Smooth muscle cell (in vitro differentiated cells): Measurements from ENCODE around the gene POLR3H. TPM values are rescaled to one million over a fixed set of nuclear protein-coding genes. Genes with fewer than 3 reads are reported as not detected.

ENCODE experiments used
- DNase-seq: peaks from one replicate; lab custom pipeline; 2025; ENCODE audit not compliant: unreplicated experiment; lab: John Stamatoyannopoulos, UW
- H2AFZ ChIP-seq: fragments of 200-600 bp; sonication (generic); 2 replicates; pipeline ENCODE4 v1.6.0; 2016; ENCODE audit warnings: antibody characterized with exemption, low read depth, mild to moderate bottlenecking
- H3F3A ChIP-seq: fragments of 200-600 bp; sonication (generic); 2 replicates; pipeline ENCODE4 v1.6.0; 2017; ENCODE audit warnings: antibody characterized with exemption, low read depth
- H3K27ac ChIP-seq: fragments of 200-600 bp; sonication (generic); 2 replicates; pipeline ENCODE4 v1.5.1; 2016; ENCODE audit warnings: low read depth, mild to moderate bottlenecking
- H3K27me3 ChIP-seq: fragments of 200-600 bp; sonication (generic); 2 replicates; pipeline ENCODE4 v1.6.1; 2016; ENCODE audit warnings: low read depth, mild to moderate bottlenecking
- H3K36me3 ChIP-seq: fragments of 200-600 bp; sonication (generic); 2 replicates; pipeline ENCODE4 v1.5.1; 2016; ENCODE audit warnings: low read depth
- H3K4me1 ChIP-seq: fragments of 200-600 bp; sonication (generic); 2 replicates; pipeline ENCODE4 v1.5.1; 2016; ENCODE audit warnings: low read depth
- H3K4me2 ChIP-seq: fragments of 200-600 bp; sonication (generic); 2 replicates; pipeline ENCODE4 v1.6.0; 2016; ENCODE audit warnings: mild to moderate bottlenecking
- H3K4me3 ChIP-seq: fragments of 200-600 bp; sonication (generic); 2 replicates; pipeline ENCODE4 v1.5.1; 2016; ENCODE audit warnings: mild to moderate bottlenecking
- H3K79me2 ChIP-seq: fragments of 200-600 bp; sonication (generic); 2 replicates; pipeline ENCODE4 v1.6.0; 2016; ENCODE audit warnings: low read depth, mild to moderate bottlenecking
- H3K9ac ChIP-seq: fragments of 200-600 bp; sonication (generic); 2 replicates; pipeline ENCODE4 v1.6.0; 2016; ENCODE audit warnings: low read depth
- H3K9me3 ChIP-seq: fragments of 200-600 bp; sonication (generic); replicated peaks from 2 replicates; pipeline ENCODE4 v1.5.1; 2016; ENCODE audit warnings: low read depth
- H4K20me1 ChIP-seq: fragments of 200-600 bp; sonication (generic); 2 replicates; pipeline ENCODE4 v1.6.0; 2016; ENCODE audit warnings: low read depth
- WGBS: methylation state at CpG from one replicate; pipeline ENCODE4 v1.1.7; 2016; ENCODE audit warnings: low lambda C conversion rate; 5-methylcytosine and 5-hydroxymethylcytosine counted together
- polyA plus RNA-seq: library from polyadenylated mRNA; unstranded; fragments of >200 nt; fragmentation: Nextera tagmentation; extraction: Ambion mirVana; gene quantifications from 2 replicates; pipeline ENCODE4 v1.2.1, GENCODE V29; 2016
- total RNA-seq: library from RNA; depleted of rRNA; stranded (reverse); fragments of >200 nt; gene quantifications from 2 replicates; pipeline ENCODE4 v1.2.3, GENCODE V29; 2014
- TF ChIP-seq, protein P1 (sequence below): fragments of 200-600 bp; sonication (generic); IDR thresholded peaks from 2 replicates; pipeline ENCODE4 v1.5.1; 2017; ENCODE audit warnings: borderline replicate concordance, mild to moderate bottlenecking, antibody characterized with exemption; ENCODE audit not compliant: insufficient read depth, poor library complexity, severe bottlenecking

POLR3H gene
- total and polyA plus RNA-seq, 2 experiments from 2014 or later: 12.1 to 20.3 TPM

DNA sequence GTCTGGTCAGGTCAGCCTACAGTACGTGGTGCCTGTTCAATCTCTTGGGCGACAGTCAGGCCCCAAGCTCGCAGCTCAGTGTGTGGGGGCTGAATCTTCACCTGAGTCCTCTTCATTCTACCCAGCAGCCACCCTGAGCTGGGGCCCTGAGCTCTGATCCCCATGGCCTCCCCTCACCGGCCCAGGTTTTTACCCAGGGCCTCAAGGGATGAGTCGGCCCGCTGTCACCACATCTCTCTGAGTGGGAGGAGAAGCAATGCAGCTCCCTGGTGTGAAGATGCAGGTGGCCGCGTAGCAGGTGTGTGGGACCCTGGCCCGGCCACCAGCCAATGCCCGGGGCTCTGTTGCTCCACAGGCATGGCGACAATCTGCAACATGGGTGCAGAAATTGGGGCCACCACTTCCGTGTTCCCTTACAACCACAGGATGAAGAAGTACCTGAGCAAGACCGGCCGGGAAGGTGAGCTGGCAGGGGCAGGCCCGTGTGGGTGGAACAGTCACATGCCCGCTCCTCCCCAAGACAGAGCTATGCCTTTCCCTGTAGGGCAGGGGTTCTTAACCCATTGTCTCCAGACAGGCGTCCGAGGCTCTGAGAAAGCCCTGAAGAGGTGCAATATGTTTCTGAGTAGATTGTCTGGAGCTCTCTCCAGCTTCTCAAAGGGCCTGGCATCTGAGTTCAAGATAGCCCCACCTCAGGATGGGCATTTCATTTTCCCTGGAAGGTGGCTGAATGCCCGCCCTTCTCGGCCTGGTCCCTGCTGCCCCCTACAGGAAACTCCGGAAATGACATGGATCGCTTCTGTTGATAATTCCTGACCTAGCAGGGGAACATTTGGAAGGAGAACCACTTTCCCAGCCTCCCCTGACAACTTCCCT is 26.9 kb downstream of the POLR3H start:
- Histone ChIP-seq H2AFZ (no peak overlapping the region), H3K4me2 (no peak overlapping the region), H3K4me1 (peaks cover 11% of the 10 kb centered on the region), H3K79me2 (no peaks in the 10 kb centered on the region), H3K9me3 (no peaks in the 10 kb centered on the region), H3K9ac (no peak overlapping the region), H3F3A (no peaks in the 10 kb centered on the region), H3K36me3 (no peaks in the 10 kb centered on the region), H3K27me3 (no peaks in the 10 kb centered on the region), H3K4me3 (no peak overlapping the region), H4K20me1 (peaks cover 8% of the 10 kb centered on the region), H3K27ac (no peak overlapping the region)
- DNase-seq: peak; percentile 39
- WGBS: 68% methylated on average over 22 of the region's 22 CpGs
- TF ChIP-seq, protein P1, sequence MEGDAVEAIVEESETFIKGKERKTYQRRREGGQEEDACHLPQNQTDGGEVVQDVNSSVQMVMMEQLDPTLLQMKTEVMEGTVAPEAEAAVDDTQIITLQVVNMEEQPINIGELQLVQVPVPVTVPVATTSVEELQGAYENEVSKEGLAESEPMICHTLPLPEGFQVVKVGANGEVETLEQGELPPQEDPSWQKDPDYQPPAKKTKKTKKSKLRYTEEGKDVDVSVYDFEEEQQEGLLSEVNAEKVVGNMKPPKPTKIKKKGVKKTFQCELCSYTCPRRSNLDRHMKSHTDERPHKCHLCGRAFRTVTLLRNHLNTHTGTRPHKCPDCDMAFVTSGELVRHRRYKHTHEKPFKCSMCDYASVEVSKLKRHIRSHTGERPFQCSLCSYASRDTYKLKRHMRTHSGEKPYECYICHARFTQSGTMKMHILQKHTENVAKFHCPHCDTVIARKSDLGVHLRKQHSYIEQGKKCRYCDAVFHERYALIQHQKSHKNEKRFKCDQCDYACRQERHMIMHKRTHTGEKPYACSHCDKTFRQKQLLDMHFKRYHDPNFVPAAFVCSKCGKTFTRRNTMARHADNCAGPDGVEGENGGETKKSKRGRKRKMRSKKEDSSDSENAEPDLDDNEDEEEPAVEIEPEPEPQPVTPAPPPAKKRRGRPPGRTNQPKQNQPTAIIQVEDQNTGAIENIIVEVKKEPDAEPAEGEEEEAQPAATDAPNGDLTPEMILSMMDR: peak; percentile 90

DNA sequence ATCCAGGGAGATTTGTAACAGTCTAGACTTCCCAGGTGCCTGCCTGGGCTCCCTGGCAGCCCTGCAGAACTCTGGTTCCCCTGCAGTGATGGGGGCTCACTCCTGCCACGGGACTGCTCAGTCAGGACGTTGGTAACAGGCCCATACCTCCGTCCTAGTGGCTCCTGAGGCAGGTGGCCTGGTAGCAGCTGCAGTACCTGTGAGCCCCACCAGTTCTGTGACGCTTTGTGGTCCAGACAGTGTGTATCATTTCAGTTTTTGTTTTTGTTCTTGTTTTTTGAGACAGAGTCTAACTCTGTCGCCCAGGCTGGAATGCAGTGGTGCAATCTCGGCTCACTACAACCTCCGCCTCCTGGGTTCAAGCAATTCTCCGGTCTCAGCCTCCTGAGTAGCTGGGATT is 27.8 kb downstream of the POLR3H start:
- Histone ChIP-seq H3K36me3 (no peaks in the 10 kb centered on the region), H3K4me2 (no peak overlapping the region), H3K4me1 (peaks cover 12% of the 10 kb centered on the region), H3K79me2 (no peaks in the 10 kb centered on the region), H3K9me3 (no peaks in the 10 kb centered on the region), H4K20me1 (peaks cover 8% of the 10 kb centered on the region), H3K9ac (no peak overlapping the region), H2AFZ (no peak overlapping the region), H3K4me3 (no peak overlapping the region), H3K27ac (no peak overlapping the region), H3F3A (no peaks in the 10 kb centered on the region), H3K27me3 (no peaks in the 10 kb centered on the region)
- WGBS: 92% methylated on average over 8 of the region's 8 CpGs
- TF ChIP-seq, protein P1: no peak
- DNase-seq: no peak

DNA sequence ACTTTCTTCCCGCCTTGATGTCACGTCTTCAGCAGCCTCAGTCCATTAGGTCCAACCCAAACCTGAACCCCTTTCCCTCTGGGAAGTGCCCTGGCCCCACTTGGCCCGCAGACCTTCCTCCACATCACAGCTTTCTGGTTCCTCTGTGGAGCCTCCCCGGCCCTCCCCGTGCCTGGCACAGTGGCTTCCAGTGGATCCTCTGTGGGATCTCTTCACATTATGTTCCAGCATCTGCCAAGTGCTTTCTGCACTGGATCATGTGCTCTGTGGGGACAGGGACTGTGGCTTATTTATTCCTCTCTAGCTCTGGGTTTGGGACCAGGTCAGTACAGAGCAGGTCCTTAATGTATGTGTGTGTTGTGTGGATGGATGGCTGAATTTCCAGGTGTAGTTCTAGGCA is 30.9 kb downstream of the POLR3H start:
- WGBS: 76% methylated on average over 5 of the region's 5 CpGs
- TF ChIP-seq, protein P1: no peak

More for the DNA sequence above, 30.9 kb downstream of the POLR3H start:
- no peaks in the 10 kb centered on the region for H3K27me3 ChIP-seq
- H4K20me1 ChIP-seq: peaks cover 8% of the 10 kb centered on the region
- H3K4me3 ChIP-seq: no peak overlapping the region
- H2AFZ ChIP-seq: no peak overlapping the region
- DNase-seq: no peak
- no peak overlapping the region for H3K4me2 ChIP-seq
- no peaks in the 10 kb centered on the region for H3K36me3 ChIP-seq
- H3K27ac ChIP-seq: no peak overlapping the region
- H3K4me1 ChIP-seq: peaks cover 12% of the 10 kb centered on the region
- no peak overlapping the region for H3K9ac ChIP-seq
- no peaks in the 10 kb centered on the region for H3K9me3 ChIP-seq
- H3F3A ChIP-seq: no peaks in the 10 kb centered on the region
- no peaks in the 10 kb centered on the region for H3K79me2 ChIP-seq
